Keratinocyte (primary cell): ENCODE data around the gene MAMDC2.

ENCODE experiments used
- EZH2 ChIP-seq: IDR thresholded peaks from one replicate; pipeline ENCODE4 v1.6.1; 2012; ENCODE audit warnings: inconsistent platforms, mild to moderate bottlenecking, low read length, moderate library complexity
- TF ChIP-seq, protein P1 (sequence below), 3 experiments: IDR thresholded peaks in 1 of 3; conservative IDR thresholded peaks in 1 of 3; optimal IDR thresholded peaks in 1 of 3; 2 replicates in 2 of 3; 3 replicates in 1 of 3; pipeline versions ENCODE3 to v1.5.1; 2011; ENCODE audit warnings: low read length in 3 of 3, mild to moderate bottlenecking in 3 of 3, moderate library complexity in 2 of 3, control low read depth in 1 of 3, inconsistent platforms in 1 of 3; ENCODE audit not compliant: insufficient read depth in 2 of 3; ENCODE audit errors: extremely low read depth in 1 of 3

DNA sequence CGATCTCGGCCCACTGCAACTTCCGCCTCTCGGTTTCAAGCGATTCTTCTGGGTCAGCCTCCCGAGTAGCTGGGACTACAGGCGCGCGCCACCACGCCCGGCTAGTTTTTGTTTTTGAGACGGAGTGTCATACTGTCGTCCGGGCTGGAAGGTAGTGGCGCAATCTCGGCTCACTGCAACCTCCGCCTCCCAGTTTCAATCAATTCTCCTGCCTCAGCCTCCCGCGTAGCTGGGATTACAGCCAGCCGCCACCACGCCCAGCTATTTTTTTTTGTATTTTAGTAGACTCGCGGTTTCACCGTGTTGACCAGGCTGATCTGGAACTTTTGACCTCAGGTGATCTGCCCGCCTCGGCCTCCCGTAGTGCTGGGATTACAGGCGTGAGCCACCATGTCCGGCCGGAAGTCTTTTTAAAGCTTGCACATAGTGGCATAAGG lies 216.4 kb downstream of the MAMDC2 start:
- TF ChIP-seq, protein P1, sequence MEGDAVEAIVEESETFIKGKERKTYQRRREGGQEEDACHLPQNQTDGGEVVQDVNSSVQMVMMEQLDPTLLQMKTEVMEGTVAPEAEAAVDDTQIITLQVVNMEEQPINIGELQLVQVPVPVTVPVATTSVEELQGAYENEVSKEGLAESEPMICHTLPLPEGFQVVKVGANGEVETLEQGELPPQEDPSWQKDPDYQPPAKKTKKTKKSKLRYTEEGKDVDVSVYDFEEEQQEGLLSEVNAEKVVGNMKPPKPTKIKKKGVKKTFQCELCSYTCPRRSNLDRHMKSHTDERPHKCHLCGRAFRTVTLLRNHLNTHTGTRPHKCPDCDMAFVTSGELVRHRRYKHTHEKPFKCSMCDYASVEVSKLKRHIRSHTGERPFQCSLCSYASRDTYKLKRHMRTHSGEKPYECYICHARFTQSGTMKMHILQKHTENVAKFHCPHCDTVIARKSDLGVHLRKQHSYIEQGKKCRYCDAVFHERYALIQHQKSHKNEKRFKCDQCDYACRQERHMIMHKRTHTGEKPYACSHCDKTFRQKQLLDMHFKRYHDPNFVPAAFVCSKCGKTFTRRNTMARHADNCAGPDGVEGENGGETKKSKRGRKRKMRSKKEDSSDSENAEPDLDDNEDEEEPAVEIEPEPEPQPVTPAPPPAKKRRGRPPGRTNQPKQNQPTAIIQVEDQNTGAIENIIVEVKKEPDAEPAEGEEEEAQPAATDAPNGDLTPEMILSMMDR (optimal IDR thresholded peaks at IDR 0.05 in 1 of 3, IDR thresholded peaks at IDR 0.05 in 1 of 3, conservative IDR thresholded peaks at IDR 0.05 in 1 of 3; ENCODE audit: extremely low read depth in 1 of 3, insufficient read depth in 2 of 3, low read length in 3 of 3) = no peak
- no peak for TF ChIP-seq EZH2
